HG03520 (cell line): ENCODE data around the gene DCANP1.

ENCODE experiments used
- ATAC-seq: cut with Tn5 transposase; IDR thresholded peaks from one replicate; pipeline ENCODE4 v1.9.1; 2021; ENCODE audit warnings: mild to moderate bottlenecking, moderate library complexity; ENCODE audit not compliant: unreplicated experiment

DCANP1 gene

GRCh38 chr5:135442431-135443160, 4.6 kb downstream of the DCANP1 start:
- ATAC-seq: no peak

GRCh38 chr5:135441919-135442318, 5.2 kb downstream of the DCANP1 start:
- no peak for ATAC-seq

- no peak for ATAC-seq
Observed at GRCh38 chr5:135441350-135441831, 5.8 kb downstream of the DCANP1 start.

- ATAC-seq: no peak
Observed at GRCh38 chr5:135440916-135441315, 6.2 kb downstream of the DCANP1 start.

- ATAC-seq: no peak
Observed at GRCh38 chr5:135439231-135440205, 7.6 kb downstream of the DCANP1 start.

GRCh38 chr5:135438636-135439221, 8.4 kb downstream of the DCANP1 start:
- no peak for ATAC-seq

GRCh38 chr5:135437796-135438560, 9.2 kb downstream of the DCANP1 start:
- ATAC-seq: no peak

GRCh38 chr5:135437422-135437795, 9.7 kb downstream of the DCANP1 start:
- no peak for ATAC-seq

- ATAC-seq: no peak
Observed at GRCh38 chr5:135436951-135437418, 10.2 kb downstream of the DCANP1 start.

GRCh38 chr5:135435467-135436330, 11.4 kb downstream of the DCANP1 start:
- no peak for ATAC-seq

- no peak for ATAC-seq
Observed at GRCh38 chr5:135434591-135435466, 12.3 kb downstream of the DCANP1 start.

- no peak for ATAC-seq
Observed at GRCh38 chr5:135433681-135434426, 13.3 kb downstream of the DCANP1 start.

- no peak for ATAC-seq
Observed at GRCh38 chr5:135432113-135432512, 15.0 kb downstream of the DCANP1 start.

GRCh38 chr5:135430135-135430437, 17.1 kb downstream of the DCANP1 start:
- no peak for ATAC-seq

- no peak for ATAC-seq
Observed at GRCh38 chr5:135429301-135430134, 17.6 kb downstream of the DCANP1 start.

- no peak for ATAC-seq
Observed at GRCh38 chr5:135428586-135428985, 18.6 kb downstream of the DCANP1 start.
